OCI-LY3 (cell line): ENCODE data around the gene KLHDC4.

ENCODE experiments used
- H2AFZ ChIP-seq: fragments of 200-600, 300-600 bp; shearing (Covaris generic); 2 replicates; pipeline ENCODE4 v1.6.0; 2014; ENCODE audit warnings: antibody characterized with exemption, low read depth, low read length
- H3K27ac ChIP-seq: fragments of 200-600, 300-600 bp; sonication (generic); 2 replicates; pipeline ENCODE4 v1.5.1; 2014; ENCODE audit warnings: mild to moderate bottlenecking, low read length, moderate library complexity, mixed read lengths
- H3K27me3 ChIP-seq: fragments of 200-600, 300-600 bp; sonication (generic); 2 replicates; pipeline ENCODE4 v1.6.1; 2014; ENCODE audit warnings: low read depth, low read length, mixed read lengths
- H3K36me3 ChIP-seq: fragments of 200-600, 300-600 bp; sonication (generic); replicated peaks from 2 replicates; pipeline ENCODE3; 2014; ENCODE audit warnings: low read depth, low read length, mixed read lengths
- H3K4me1 ChIP-seq: fragments of 300-600, 200-600 bp; sonication (generic); 2 replicates; pipeline ENCODE4 v1.6.1; 2014; ENCODE audit warnings: low read length, mixed read lengths
- H3K4me2 ChIP-seq: fragments of 200-600, 300-600 bp; sonication (generic); 2 replicates; pipeline ENCODE4 v1.6.1; 2014; ENCODE audit warnings: low read length, mixed read lengths
- H3K4me3 ChIP-seq: fragments of 300-600, 200-600 bp; sonication (generic); 2 replicates; pipeline ENCODE4 v1.5.1; 2014; ENCODE audit warnings: antibody characterized with exemption, mild to moderate bottlenecking, low read length, moderate library complexity
- H3K79me2 ChIP-seq: fragments of 300-600, 200-600 bp; shearing (Covaris generic); 2 replicates; pipeline ENCODE4 v1.6.1; 2014; ENCODE audit warnings: mild to moderate bottlenecking, low read length, mixed read lengths
- H3K9ac ChIP-seq: fragments of 300-600, 200-600 bp; shearing (Covaris generic); 2 replicates; pipeline ENCODE4 v1.6.0; 2014; ENCODE audit warnings: mild to moderate bottlenecking, low read length, moderate library complexity
- H3K9me3 ChIP-seq: fragments of 200-600, 300-600 bp; shearing (Covaris generic); 2 replicates; pipeline ENCODE4 v1.6.1; 2014; ENCODE audit warnings: low read length, mixed read lengths; ENCODE audit not compliant: insufficient read depth
- H4K20me1 ChIP-seq: fragments of 200-600, 300-600 bp; sonication (generic); 2 replicates; pipeline ENCODE4 v1.6.1; 2016; ENCODE audit warnings: low read length, mixed read lengths; ENCODE audit not compliant: insufficient read depth
- EZH2phosphoT487 ChIP-seq: fragments of 200-600 bp; shearing (Covaris generic); IDR thresholded peaks from 2 replicates; pipeline ENCODE4 v1.6.1; 2018; ENCODE audit warnings: antibody characterized with exemption, mixed run types, low read depth
- TF ChIP-seq, protein P1 (sequence below): fragments of 200-600, 300-600 bp; sonication (generic); IDR thresholded peaks from 2 replicates; pipeline ENCODE4 v1.5.1; 2014; ENCODE audit warnings: antibody characterized with exemption, low read length, low read depth

The KLHDC4 gene

DNA sequence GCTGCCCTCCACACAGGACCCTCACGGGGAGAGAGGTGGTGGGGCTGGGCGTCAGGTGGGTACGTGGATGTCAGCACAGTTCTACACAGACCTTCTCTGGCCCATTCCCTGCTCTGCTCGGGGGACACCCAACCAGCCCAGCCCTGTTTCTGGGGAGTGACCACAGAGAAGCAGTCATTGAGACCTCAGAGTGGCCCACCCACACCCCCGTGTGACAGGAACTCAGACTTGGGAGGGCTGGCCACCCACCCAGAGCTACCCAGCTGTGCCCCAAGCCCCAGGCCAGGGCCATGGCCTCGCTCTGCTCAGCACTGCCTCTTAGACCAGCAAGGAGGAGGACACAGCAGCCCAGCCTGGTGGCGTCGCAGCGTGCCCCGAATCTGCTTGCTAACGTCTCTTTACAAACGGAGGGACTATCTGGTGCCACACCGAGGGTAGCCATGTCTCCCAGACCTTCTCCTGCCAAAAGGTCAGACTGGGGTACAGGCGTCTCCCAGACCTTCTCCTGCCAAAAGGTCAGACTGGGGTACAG is 77.7 kb downstream of the KLHDC4 start:
- Histone ChIP-seq H3K79me2 (no peaks in the 10 kb centered on the region), H3K4me1 (no peaks in the 10 kb centered on the region), H3K9me3 (no peaks in the 10 kb centered on the region), H3K27me3 (no peaks in the 10 kb centered on the region), H3K9ac (no peak overlapping the region), H4K20me1 (no peaks in the 10 kb centered on the region), H3K4me2 (no peak overlapping the region), H3K27ac (no peak overlapping the region), H2AFZ (no peak overlapping the region), H3K36me3 (no peaks in the 10 kb centered on the region), H3K4me3 (no peak overlapping the region)
- no peak for TF ChIP-seq EZH2phosphoT487
- TF ChIP-seq, protein P1, sequence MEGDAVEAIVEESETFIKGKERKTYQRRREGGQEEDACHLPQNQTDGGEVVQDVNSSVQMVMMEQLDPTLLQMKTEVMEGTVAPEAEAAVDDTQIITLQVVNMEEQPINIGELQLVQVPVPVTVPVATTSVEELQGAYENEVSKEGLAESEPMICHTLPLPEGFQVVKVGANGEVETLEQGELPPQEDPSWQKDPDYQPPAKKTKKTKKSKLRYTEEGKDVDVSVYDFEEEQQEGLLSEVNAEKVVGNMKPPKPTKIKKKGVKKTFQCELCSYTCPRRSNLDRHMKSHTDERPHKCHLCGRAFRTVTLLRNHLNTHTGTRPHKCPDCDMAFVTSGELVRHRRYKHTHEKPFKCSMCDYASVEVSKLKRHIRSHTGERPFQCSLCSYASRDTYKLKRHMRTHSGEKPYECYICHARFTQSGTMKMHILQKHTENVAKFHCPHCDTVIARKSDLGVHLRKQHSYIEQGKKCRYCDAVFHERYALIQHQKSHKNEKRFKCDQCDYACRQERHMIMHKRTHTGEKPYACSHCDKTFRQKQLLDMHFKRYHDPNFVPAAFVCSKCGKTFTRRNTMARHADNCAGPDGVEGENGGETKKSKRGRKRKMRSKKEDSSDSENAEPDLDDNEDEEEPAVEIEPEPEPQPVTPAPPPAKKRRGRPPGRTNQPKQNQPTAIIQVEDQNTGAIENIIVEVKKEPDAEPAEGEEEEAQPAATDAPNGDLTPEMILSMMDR = no peak

GRCh38 chr16:87687126-87687910 is 78.5 kb downstream of the KLHDC4 start:
- Histone ChIP-seq H3K4me1 (peaks cover 3% of the 10 kb centered on the region), H3K27me3 (no peaks in the 10 kb centered on the region), H4K20me1 (no peaks in the 10 kb centered on the region), H3K36me3 (no peaks in the 10 kb centered on the region), H3K27ac (no peak overlapping the region), H3K4me2 (no peak overlapping the region), H2AFZ (no peak overlapping the region), H3K4me3 (no peak overlapping the region), H3K9ac (no peak overlapping the region), H3K79me2 (no peaks in the 10 kb centered on the region), H3K9me3 (no peaks in the 10 kb centered on the region)
- TF ChIP-seq, protein P1 = no peak
- no peak for TF ChIP-seq EZH2phosphoT487

- no peak for TF ChIP-seq EZH2phosphoT487
- TF ChIP-seq, protein P1 = no peak
- no peak overlapping the region for H3K9ac ChIP-seq
- no peak overlapping the region for H2AFZ ChIP-seq
- no peak overlapping the region for H3K27ac ChIP-seq
- H4K20me1 ChIP-seq = no peaks in the 10 kb centered on the region
- H3K79me2 ChIP-seq = no peaks in the 10 kb centered on the region
- H3K4me2 ChIP-seq = no peak overlapping the region
- no peaks in the 10 kb centered on the region for H3K27me3 ChIP-seq
- H3K4me1 ChIP-seq = peaks cover 9% of the 10 kb centered on the region
- H3K4me3 ChIP-seq = no peak overlapping the region
- H3K36me3 ChIP-seq = no peaks in the 10 kb centered on the region
- no peaks in the 10 kb centered on the region for H3K9me3 ChIP-seq
These were observed 79.1 kb downstream of the KLHDC4 start for GRCh38 chr16:87686697-87687096.

GRCh38 chr16:87685766-87686165 is 80.0 kb downstream of the KLHDC4 start:
- Histone ChIP-seq H3K27ac (no peak overlapping the region), H3K4me3 (no peak overlapping the region), H4K20me1 (no peaks in the 10 kb centered on the region), H2AFZ (no peak overlapping the region), H3K79me2 (no peaks in the 10 kb centered on the region), H3K9me3 (no peaks in the 10 kb centered on the region), H3K4me2 (no peak overlapping the region), H3K9ac (no peak overlapping the region), H3K4me1 (peaks cover 10% of the 10 kb centered on the region), H3K27me3 (no peaks in the 10 kb centered on the region), H3K36me3 (no peaks in the 10 kb centered on the region)
- TF ChIP-seq EZH2phosphoT487 = no peak
- TF ChIP-seq, protein P1 = no peak
